Prostate gland (tissue), 2 donors: ENCODE data around the gene TNRC18. TPM values are rescaled to one million over a fixed set of nuclear protein-coding genes. Genes with fewer than 3 reads are reported as not detected.

Source experiments
- DNase-seq: peaks from one replicate; pipeline ENCODE4 v3.0.0-alpha.2; 2019; ENCODE audit warnings: low spot score
- H3K27ac ChIP-seq, 2 donors: fragments of 200-600 bp; sonication (generic); 2 replicates each; pipeline ENCODE4 v1.5.1; 2017 to 2019
- H3K27me3 ChIP-seq: fragments of 200-600 bp; sonication (generic); replicated peaks from 2 replicates; pipeline ENCODE4 v1.5.1; 2019; ENCODE audit not compliant: insufficient read depth
- H3K36me3 ChIP-seq, 2 donors: fragments of 200-600 bp; sonication (generic); 1 replicate in 1 of 2; 2 replicates in 1 of 2; pipeline versions ENCODE4 v1.5.1 to v1.8.1; 2017 to 2019
- H3K4me1 ChIP-seq: fragments of 200-600 bp; sonication (generic); replicated peaks from 2 replicates; pipeline ENCODE4 v1.5.1; 2019
- H3K4me3 ChIP-seq, 2 donors: fragments of 200-600 bp; sonication (generic); 2 replicates each; pipeline ENCODE4 v1.5.1; 2017 to 2019
- H3K9me3 ChIP-seq: fragments of 200-600 bp; sonication (generic); 2 replicates; pipeline ENCODE4 v1.5.1; 2017
- CTCF ChIP-seq, 4 experiments: fragments of 200-600 bp in 2 of 4; fragments of 450-650 bp in 2 of 4; sonication (generic) in 2 of 4; IDR thresholded peaks; 1 replicate in 3 of 4; 2 replicates in 1 of 4; pipeline ENCODE4 v1.5.1; 2016 to 2019; ENCODE audit warnings: antibody characterized with exemption in 4 of 4, mild to moderate bottlenecking in 2 of 4, moderate library complexity in 2 of 4
- POLR2A ChIP-seq: fragments of 450-650 bp; IDR thresholded peaks from one replicate; pipeline ENCODE4 v1.6.1; 2016; ENCODE audit warnings: antibody characterized with exemption, mild to moderate bottlenecking
- POLR2AphosphoS5 ChIP-seq: sonication (generic); formaldehyde crosslinking; IDR thresholded peaks from one replicate; pipeline ENCODE4 v1.6.1; 2017; ENCODE audit warnings: antibody characterized with exemption
- WGBS: methylation state at CpG from one replicate; pipeline ENCODE4 v1.1.5; 2018; 5-methylcytosine and 5-hydroxymethylcytosine counted together
- intact Hi-C: fragments of 100-400 bp; cut with DNase I; formaldehyde crosslinking; loops from one replicate; pipeline ENCODE4 v1.14.2; 2022
- total RNA-seq, 2 donors: library from RNA; depleted of rRNA; stranded (reverse); fragments of >200 nt; gene quantifications; one replicate each; pipeline ENCODE4 v1.1.0, GENCODE V29; 2016

TNRC18 gene
- total RNA-seq, 2 donors from 2014 or later, result 138 to 290 TPM

- Histone ChIP-seq H3K27ac (no peak overlapping the region), H3K4me1 (peaks cover 20% of the 10 kb centered on the region), H3K4me3 (no peak overlapping the region), H3K36me3 (peaks cover 0 to 9% of the 10 kb centered on the region in 2 donors), H3K27me3 (no peaks in the 10 kb centered on the region), H3K9me3 (no peaks in the 10 kb centered on the region)
- intact Hi-C loops, result loop anchor here (10.0 kb wide), 1 partner anchor 106 kb away; no protein-coding TSS in a partner anchor
- TF ChIP-seq CTCF (IDR thresholded peaks at IDR 0.05), result no peak
- TF ChIP-seq POLR2A, result no peak
- no peak for TF ChIP-seq POLR2AphosphoS5
- no peak for DNase-seq
- WGBS, result 86% methylated on average over 23 of the region's 23 CpGs
Observed at GRCh38 chr7:5350600-5351385, 72.8 kb downstream of the TNRC18 start.

GRCh38 chr7:5350174-5350463 lies 73.5 kb downstream of the TNRC18 start:
- Histone ChIP-seq H3K9me3 (no peaks in the 10 kb centered on the region), H3K27ac (no peak overlapping the region), H3K4me1 (peaks cover 14% of the 10 kb centered on the region), H3K36me3 (peaks cover under 1 to 16% of the 10 kb centered on the region in 2 donors), H3K4me3 (no peak overlapping the region), H3K27me3 (no peaks in the 10 kb centered on the region)
- no peak for DNase-seq
- 68% methylated on average over 15 of the region's 15 CpGs for WGBS
- intact Hi-C loops, result loop anchor here (10.0 kb wide), 1 partner anchor 105 kb away; no protein-coding TSS in a partner anchor
- TF ChIP-seq POLR2AphosphoS5 (no peak), POLR2A (no peak), CTCF (IDR thresholded peaks at IDR 0.05) (no peak)

- WGBS, result 68% methylated on average over 34 of the region's 34 CpGs
- Histone ChIP-seq H3K4me1 (peaks cover 9% of the 10 kb centered on the region), H3K27me3 (no peaks in the 10 kb centered on the region), H3K27ac (no peak overlapping the region), H3K4me3 (no peak overlapping the region), H3K36me3 (peaks cover 4 to 21% of the 10 kb centered on the region in 2 donors), H3K9me3 (no peaks in the 10 kb centered on the region)
- no peak for DNase-seq
- intact Hi-C loops, result loop anchor here (10.0 kb wide), 1 partner anchor 105 kb away; no protein-coding TSS in a partner anchor
- TF ChIP-seq POLR2AphosphoS5 (no peak), CTCF (IDR thresholded peaks at IDR 0.05) (no peak), POLR2A (no peak)
Observed at GRCh38 chr7:5349437-5350173, 74.0 kb downstream of the TNRC18 start.

GRCh38 chr7:5349005-5349380 lies 74.6 kb downstream of the TNRC18 start:
- Histone ChIP-seq H3K27me3 (no peaks in the 10 kb centered on the region), H3K4me3 (no peak overlapping the region), H3K36me3 (peaks cover 4 to 26% of the 10 kb centered on the region in 2 donors), H3K4me1 (peaks cover 7% of the 10 kb centered on the region), H3K9me3 (no peaks in the 10 kb centered on the region), H3K27ac (no peak overlapping the region)
- no peak for TF ChIP-seq POLR2A
- TF ChIP-seq CTCF (IDR thresholded peaks at IDR 0.05), result no peak
- no peak for TF ChIP-seq POLR2AphosphoS5
- DNase-seq, result no peak
- WGBS, result 79% methylated on average over 14 of the region's 17 CpGs
- intact Hi-C loops, result no loop called here
